ENCODE data around the gene PDZRN3. TPM values are rescaled to one million over a fixed set of nuclear protein-coding genes. Genes with fewer than 3 reads are reported as not detected.

The PDZRN3 gene
- total RNA-seq: 33.8 and 43.8 TPM in 2 replicates

DNA sequence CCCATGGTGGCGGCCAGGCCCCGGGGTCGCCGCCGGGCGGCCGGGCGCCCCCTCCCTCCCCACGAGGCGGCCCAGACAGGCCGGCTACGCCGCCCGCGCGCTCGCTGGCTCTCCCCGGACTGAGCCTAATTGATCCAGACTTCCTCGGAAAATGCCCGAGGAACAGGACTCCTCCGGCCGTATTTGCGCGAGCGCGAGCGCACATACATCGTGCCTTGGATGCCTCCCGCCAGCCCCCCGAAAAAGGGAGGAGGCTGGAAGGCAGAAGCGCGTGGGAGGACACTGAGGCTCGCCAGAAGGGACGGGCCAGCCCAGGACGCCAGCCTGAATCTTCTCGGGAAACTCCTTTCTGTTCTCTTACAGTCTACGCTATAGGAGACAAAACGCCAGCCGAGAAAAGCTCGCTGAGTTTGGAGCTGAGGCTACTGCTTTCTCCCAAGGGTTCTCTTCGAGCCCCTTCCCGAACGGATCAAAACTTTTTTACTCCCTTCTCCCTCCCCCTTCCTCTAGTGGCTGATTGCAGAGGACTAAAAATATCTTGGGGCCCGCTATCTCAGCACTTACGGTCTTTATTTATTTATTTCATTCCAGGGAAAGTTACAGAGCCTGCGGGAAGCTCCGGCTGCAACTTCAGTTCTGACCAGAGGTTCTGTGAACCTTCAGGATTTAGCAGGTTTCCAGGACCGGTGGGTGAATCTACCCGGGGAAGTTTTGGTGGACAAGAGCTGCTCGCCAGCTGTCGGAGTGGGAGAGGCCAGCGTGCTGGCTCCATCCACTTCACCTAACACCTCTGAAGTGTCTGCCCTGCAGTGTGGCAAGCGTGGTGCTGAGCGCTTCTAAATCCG lies at the start of gene PDZRN3:
PDZRN3 (minus strand) TSS at position 121 of the 845 bp plus-strand sequence.

Small RNAs within 50 kb of the gene (small RNA-seq; reads per million reads assigned to genes)
- gene RNU7-119P: not detected

Measured in subcutaneous preadipocyte (primary cell).